ENCODE results near the gene NR1H4.

The NR1H4 gene

DNA sequence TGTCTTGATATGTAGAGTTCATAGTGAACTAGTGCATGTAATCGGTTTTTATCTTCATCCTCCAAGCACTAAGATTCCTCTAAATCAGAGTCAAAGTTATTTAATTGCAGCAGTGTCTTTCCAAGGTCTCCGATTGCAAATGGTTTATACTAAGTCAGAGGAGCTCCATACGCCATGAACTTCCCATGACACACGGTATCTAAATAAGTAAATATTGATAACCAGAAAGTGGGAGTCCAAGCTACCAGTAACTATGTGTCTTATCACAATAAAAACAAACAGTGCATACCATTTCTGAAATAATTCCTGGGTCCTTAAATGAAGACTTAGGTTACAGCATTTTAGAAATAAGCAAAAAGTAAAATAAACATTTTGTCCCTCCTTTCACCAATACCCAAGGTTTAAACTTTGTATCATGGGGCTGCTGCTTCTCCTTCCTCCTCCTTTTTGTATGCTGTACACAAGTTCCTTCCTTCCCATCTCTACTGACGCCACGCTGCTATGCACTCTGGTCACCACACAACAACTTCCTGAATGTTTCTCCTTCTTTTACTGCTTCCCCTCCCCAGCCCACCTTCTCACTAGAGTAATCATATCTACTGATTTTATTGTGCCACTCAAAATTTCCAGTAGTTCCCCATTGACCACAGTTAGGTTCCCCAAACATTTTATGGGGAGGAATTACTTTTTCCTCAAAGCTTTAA, 10.7 kb downstream of the NR1H4 start:
- intact Hi-C loops (cut with DNase I; ENCODE audit: low total_unique reads) = no loop called here
- no peaks in the 10 kb centered on the region for H3K27me3 ChIP-seq
- no peak overlapping the region for H3K27ac ChIP-seq
- TF ChIP-seq, protein P1, sequence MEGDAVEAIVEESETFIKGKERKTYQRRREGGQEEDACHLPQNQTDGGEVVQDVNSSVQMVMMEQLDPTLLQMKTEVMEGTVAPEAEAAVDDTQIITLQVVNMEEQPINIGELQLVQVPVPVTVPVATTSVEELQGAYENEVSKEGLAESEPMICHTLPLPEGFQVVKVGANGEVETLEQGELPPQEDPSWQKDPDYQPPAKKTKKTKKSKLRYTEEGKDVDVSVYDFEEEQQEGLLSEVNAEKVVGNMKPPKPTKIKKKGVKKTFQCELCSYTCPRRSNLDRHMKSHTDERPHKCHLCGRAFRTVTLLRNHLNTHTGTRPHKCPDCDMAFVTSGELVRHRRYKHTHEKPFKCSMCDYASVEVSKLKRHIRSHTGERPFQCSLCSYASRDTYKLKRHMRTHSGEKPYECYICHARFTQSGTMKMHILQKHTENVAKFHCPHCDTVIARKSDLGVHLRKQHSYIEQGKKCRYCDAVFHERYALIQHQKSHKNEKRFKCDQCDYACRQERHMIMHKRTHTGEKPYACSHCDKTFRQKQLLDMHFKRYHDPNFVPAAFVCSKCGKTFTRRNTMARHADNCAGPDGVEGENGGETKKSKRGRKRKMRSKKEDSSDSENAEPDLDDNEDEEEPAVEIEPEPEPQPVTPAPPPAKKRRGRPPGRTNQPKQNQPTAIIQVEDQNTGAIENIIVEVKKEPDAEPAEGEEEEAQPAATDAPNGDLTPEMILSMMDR (IDR thresholded peaks at IDR 0.05) = no peak
- no peaks in the 10 kb centered on the region for H3K36me3 ChIP-seq
- no peak for DNase-seq
- H3K4me3 ChIP-seq = no peak overlapping the region
- peaks cover 0 to 2% (median under 1%) of the 10 kb centered on the region in 4 donors for H3K4me1 ChIP-seq
- H3K9me3 ChIP-seq = no peaks in the 10 kb centered on the region

DNA sequence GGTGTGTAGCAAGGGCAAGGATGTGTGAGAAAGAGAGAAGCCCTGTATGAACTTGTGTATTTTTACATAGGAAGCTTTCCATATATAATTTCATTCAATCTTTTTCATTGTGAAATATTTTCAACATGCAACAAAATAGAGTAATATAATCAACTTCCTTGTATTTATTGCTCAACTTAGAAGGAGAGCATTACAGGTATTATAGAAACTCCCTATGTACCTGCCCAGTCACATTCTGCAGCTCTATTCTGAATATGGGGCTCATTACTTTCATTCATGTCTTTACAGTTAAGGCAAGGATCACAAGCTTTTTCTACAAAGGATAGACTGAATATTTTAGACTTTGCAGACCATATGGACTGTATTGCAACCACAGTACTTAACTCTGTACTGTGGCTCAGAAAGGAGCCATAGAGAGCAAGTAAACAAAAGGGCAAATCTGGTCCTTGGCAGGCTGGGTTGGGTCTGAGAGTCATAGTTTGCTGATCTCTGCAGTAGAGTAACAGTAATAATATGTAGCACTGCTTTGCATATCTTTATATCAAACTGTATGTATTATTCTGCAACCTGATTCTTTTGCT, 11.3 kb downstream of the NR1H4 start:
- TF ChIP-seq, protein P1 (IDR thresholded peaks at IDR 0.05) = no peak
- H3K4me1 ChIP-seq = peaks cover 0 to 8% (median 3%) of the 10 kb centered on the region in 4 donors
- H3K27ac ChIP-seq = no peak overlapping the region
- H3K4me3 ChIP-seq = no peak overlapping the region
- no peaks in the 10 kb centered on the region for H3K36me3 ChIP-seq
- no peak for DNase-seq
- intact Hi-C loops (cut with DNase I; ENCODE audit: low total_unique reads) = no loop called here
- no peaks in the 10 kb centered on the region for H3K27me3 ChIP-seq
- no peaks in the 10 kb centered on the region for H3K9me3 ChIP-seq

DNA sequence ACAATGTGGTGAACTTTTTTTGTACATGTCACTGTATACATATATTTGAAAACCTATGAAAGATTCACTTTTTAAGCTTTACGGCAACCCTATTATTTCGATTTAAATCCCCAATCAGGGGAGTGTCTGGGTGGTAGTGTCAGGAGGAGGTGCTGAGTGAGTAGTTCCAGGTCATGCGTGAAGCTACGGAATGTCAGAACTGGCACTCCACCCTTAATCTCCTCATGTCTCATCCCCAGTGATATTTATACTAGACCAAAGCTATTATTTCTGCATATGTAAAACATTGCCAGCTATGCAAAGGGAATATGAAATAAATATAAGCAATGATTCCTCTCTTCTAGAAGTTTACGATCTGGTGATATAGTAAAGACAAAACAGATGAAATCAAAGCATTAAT, 12.3 kb downstream of the NR1H4 start:
- H3K4me1 ChIP-seq = peaks cover 0 to 12% (median 3%) of the 10 kb centered on the region in 4 donors
- no peaks in the 10 kb centered on the region for H3K36me3 ChIP-seq
- TF ChIP-seq, protein P1 (IDR thresholded peaks at IDR 0.05) = no peak
- H3K27ac ChIP-seq = no peak overlapping the region
- DNase-seq = no peak
- no peaks in the 10 kb centered on the region for H3K9me3 ChIP-seq
- no peak overlapping the region for H3K4me3 ChIP-seq
- intact Hi-C loops (cut with DNase I; ENCODE audit: low total_unique reads) = no loop called here
- no peaks in the 10 kb centered on the region for H3K27me3 ChIP-seq

DNA sequence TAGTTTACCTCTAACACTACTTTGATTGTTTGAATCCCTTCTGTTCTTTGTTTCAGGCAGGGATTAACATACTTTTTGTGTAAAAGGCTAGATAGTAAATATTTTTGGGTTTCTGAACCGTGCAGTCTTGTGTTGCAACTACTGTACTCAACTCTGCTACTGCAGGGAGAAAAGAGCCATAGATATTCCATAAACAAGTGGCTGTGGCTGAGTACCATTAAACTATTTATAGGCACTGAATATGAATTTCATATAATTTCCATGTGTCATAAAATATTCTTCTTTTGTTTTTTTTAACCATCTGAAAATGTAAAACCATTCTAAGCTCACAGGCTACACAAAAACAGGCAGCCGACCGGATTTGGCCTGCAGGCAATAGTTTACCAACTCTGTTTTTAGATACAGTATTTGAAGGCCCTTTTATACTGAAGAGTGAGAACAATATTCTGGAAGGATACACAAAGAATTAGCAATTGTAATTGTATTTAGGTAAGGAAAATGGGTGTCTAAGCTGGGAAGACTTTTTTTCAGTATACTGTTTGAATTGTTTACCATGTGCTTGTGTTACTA, 15.7 kb downstream of the NR1H4 start:
- H3K4me3 ChIP-seq = no peak overlapping the region
- intact Hi-C loops (cut with DNase I; ENCODE audit: low total_unique reads) = no loop called here
- H3K4me1 ChIP-seq = peaks cover 0 to 12% (median 3%) of the 10 kb centered on the region in 4 donors
- H3K36me3 ChIP-seq = no peaks in the 10 kb centered on the region
- TF ChIP-seq, protein P1 (IDR thresholded peaks at IDR 0.05) = no peak
- no peak overlapping the region for H3K27ac ChIP-seq
- no peak for DNase-seq
- H3K27me3 ChIP-seq = no peaks in the 10 kb centered on the region
- H3K9me3 ChIP-seq = no peaks in the 10 kb centered on the region

DNA sequence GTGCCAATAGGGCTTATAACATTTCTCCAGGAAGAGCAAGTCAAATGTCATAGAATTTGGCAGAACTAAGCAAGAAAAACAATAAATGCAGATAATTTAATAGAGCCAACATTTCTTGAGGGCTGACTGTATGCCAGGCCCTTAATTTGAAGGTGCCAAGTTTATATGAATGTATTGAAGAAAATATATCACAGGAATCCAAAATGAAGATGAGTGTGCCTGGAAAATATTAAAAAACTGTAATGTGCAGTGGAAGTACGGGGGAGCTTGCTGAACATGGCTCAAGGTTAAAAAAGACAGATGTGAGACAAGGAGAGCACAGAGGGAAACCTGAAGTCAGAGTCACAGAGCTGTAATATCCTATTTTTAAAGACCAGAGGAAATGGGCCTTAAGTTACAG, 16.4 kb downstream of the NR1H4 start:
- TF ChIP-seq, protein P1 (IDR thresholded peaks at IDR 0.05) = no peak
- intact Hi-C loops (cut with DNase I; ENCODE audit: low total_unique reads) = no loop called here
- no peak overlapping the region for H3K4me3 ChIP-seq
- H3K4me1 ChIP-seq = peaks cover 0 to 12% (median 3%) of the 10 kb centered on the region in 4 donors
- H3K9me3 ChIP-seq = no peaks in the 10 kb centered on the region
- DNase-seq = no peak
- H3K27me3 ChIP-seq = no peaks in the 10 kb centered on the region
- no peaks in the 10 kb centered on the region for H3K36me3 ChIP-seq
- no peak overlapping the region for H3K27ac ChIP-seq
